Measurements from ENCODE around the gene ARMC3.

The ARMC3 gene

GRCh38 chr10:22997096-22997495 lies 69.2 kb downstream of the ARMC3 start:
- DNase-seq, result no peak

GRCh38 chr10:22998091-22998490 lies 70.2 kb downstream of the ARMC3 start:
- DNase-seq, result no peak

DNA sequence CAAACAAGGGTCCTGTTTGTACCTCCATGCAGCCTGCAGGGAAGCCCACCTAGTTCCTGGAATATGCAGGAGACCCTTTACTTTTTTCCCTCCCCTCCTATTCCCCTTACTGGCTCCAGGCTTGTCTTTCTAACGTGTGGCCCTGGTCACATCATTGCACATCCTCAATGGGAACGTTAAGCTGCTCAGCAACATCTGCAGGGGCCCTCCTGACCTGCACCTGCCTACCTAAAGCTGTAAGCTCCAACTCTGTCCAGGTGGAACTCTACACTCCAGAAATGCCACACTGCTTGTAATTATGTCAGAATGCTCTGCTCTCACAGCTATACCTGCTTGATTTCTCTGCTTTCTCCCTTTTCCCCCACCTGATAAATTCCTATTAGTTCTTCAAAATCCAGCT lies 72.1 kb downstream of the ARMC3 start:
- DNase-seq, result no peak

- no peak for DNase-seq
These were observed 74.2 kb downstream of the ARMC3 start for GRCh38 chr10:23001901-23002516.

GRCh38 chr10:23005150-23005549 lies 77.3 kb downstream of the ARMC3 start:
- DNase-seq, result no peak

DNA sequence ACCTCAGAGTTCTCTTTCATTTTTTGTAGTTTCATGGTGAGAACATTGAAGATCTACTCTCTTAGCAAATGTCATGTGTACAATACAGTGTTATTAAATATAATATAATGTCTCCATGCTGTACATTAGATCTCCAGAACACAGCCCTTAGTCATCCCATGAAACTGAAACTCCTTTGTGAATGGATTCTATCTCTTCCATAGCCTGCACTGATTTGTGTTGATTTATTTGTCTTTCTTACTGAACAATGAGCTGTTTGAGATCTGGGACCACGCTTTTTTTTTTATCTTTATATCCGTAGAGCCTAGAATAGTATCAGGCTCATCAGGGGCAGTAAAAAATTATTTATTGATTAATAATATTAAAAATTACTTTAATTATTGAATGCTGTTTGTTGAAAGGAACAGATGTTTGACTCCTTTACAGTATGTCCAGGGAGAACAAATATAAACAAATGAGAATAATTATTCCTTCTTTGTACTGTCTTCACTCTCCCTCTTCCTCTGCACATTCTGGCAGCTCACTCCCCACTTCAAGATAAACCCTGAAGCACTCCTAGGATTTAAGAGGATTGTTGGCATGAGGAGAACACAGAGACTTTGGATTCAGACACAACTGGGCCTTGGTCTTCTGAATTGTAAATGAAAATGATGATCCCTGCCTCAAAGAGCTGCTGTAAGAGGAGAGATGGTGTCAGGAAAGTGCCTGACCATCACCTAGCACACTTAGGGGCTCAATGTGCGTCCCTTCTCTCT lies 85.9 kb downstream of the ARMC3 start:
- no peak for DNase-seq

GRCh38 chr10:23015021-23015707 lies 87.3 kb downstream of the ARMC3 start:
- no peak for DNase-seq

GRCh38 chr10:23016636-23017035 lies 88.8 kb downstream of the ARMC3 start:
- no peak for DNase-seq

DNA sequence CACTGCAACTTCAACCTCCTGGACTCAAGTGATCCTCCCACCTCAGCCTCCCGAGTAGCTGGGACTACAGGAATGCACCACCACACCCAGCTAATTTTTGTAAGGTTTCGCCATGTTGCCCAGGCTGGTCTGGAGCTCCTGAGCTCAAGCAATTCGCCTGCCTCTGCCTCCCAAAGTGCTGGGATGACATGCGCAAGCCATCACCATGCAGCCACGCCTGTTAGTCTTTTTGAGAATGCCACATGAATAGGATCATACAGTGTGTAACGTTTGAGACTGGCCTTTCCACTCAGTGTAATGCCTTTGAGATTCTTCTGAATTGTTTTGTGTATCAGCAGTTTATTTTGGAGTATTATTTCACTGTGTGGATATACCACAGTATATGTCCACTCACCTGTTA lies 91.8 kb downstream of the ARMC3 start:
- no peak for DNase-seq

DNA sequence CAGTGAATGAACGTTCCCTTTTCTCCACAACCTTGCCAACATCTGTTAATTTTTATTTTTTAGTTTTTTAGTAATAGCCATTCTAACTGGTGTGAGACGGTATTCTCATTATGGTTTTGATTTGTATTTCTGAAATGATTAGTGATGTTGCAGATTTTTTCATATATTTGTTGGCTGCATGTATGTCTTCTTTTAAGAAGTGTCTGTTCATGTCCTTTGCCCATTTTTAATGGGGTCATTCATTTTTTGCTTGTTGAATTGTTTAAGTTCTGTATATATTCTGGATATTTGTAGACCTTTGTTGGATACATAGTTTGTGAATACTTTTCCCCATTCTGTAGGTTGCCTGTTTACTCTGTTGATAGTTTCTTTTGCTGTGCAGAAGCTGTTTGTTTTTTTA lies 93.6 kb downstream of the ARMC3 start:
- DNase-seq, result no peak

GRCh38 chr10:23024002-23024401 lies 96.1 kb downstream of the ARMC3 start:
- no peak for DNase-seq

GRCh38 chr10:23031318-23031717 lies 103.5 kb downstream of the ARMC3 start:
- no peak for DNase-seq

- no peak for DNase-seq
These were observed 106.9 kb downstream of the ARMC3 start for GRCh38 chr10:23034790-23035189.

GRCh38 chr10:23035569-23035968 lies 107.7 kb downstream of the ARMC3 start:
- DNase-seq, result no peak

GRCh38 chr10:23037152-23037551 lies 109.3 kb downstream of the ARMC3 start:
- no peak for DNase-seq

GRCh38 chr10:23037561-23037960 lies 109.7 kb downstream of the ARMC3 start:
- DNase-seq, result no peak

DNA sequence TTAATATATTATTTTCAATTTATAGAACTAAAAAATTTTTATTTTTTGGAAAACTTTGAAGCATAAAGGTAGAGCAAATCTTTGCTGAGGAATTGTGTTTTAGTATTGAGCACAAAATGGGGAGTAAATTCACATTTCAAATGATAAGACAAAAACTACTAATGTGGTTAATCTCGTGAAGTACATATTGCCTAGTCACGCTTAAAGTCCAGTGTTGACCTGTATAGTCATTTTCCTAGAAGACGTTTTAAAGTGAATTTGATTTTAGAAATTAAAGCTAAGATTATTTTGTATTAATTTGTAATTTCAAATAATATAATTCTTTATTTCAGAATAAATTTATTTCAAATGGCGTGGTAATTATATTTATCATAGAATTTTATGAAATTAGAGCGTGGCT lies 110.3 kb downstream of the ARMC3 start:
- DNase-seq, result no peak

GRCh38 chr10:23040002-23040401 lies 112.1 kb downstream of the ARMC3 start:
- DNase-seq, result no peak

GRCh38 chr10:23046027-23046426 lies 118.2 kb downstream of the ARMC3 start:
- no peak for DNase-seq

GRCh38 chr10:23047201-23048050 lies 119.6 kb downstream of the ARMC3 start:
- no peak for DNase-seq

DNA sequence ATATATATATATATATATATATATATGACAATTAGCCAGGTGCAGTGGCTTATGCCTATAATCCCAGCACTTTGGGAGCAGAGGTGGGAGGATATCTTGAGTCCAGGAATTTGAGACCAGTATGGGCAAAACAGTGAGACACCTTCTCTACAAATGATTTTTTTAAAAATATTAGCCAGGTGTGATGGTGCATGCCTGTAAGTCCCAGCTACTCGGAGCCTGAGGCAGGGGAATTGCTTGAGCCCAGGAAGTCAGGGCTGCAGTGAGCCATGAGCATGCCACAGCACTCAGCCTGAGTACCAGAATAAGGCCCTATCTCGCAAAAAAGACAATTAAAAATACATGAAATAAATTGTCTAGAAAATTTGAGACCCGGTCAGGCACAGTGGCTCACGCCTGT lies 120.3 kb downstream of the ARMC3 start:
- no peak for DNase-seq

- DNase-seq, result no peak
These were observed 123.4 kb downstream of the ARMC3 start for GRCh38 chr10:23051278-23051677.

DNA sequence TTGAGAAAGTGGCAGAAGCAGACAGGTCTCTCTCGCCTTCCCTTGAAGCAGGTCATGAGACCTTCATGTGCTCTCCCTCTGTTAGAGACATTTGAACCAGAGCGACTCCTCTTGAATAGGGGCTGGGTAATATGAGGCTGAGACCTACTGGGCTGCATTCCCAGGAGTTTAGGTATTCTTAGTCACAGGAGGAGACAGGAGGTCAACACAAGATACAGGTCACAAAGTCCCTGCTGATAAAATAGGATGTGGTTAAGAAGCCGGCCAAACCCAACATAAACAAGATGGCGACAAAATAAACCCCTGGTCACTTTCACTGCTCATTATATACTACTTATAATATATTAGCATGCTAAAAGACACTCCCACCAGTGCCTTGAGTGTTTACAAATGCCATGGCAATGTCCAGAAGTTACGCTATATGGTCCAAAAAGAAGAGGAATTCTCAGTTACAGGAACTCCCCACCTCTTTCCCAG lies 124.0 kb downstream of the ARMC3 start:
- no peak for DNase-seq

Measured in T-helper 1 cell (primary cell).